COLO829 (cell line): Measurements from ENCODE around the gene NSUN2.
"Not testable (repeated sequence)": the region's sequence is repeated elsewhere in the genome, so short reads cannot be mapped to it uniquely, and the experiment has no call there.

ENCODE experiments used
- DNase-seq: peaks from one replicate; pipeline ENCODE4 v3.0.0; 2012; ENCODE audit warnings: low spot score

NSUN2 gene

DNA sequence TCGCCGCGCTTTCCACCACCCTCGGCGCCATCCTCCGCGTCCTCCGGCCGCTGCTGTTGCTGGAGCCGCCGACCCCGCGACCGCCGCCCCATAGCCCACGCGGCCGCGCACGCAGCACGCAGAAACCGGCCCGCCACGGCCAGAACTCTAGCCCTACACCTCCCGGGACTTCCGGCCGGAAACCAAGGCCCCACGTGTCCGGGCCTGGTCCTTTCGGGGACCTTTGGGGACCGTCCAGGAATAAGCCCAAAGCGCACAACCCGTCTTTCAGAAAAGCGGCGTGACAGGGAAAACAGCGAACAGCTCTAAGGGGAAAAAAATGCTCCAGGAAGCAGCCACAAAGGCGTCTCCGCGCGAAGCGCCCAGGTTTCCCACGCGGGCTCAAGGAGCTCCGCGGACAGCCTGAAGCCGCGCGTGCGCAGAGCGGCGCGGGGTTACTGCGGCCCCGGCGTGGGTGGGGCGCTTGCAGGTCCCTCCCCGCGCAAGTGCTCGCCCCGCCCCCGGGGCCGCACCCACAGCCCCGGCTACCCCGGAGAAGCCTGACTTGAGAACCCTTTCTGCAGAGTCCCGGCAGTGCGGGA, at the start of gene NSUN2, which contains the start of gene SRD5A1:
NSUN2 (minus strand) TSS at position 157 of the 581 bp plus-strand sequence; CDS start at position 92, 65 bp downstream.
SRD5A1 (plus strand) TSS at position 553 of the 581 bp plus-strand sequence. CDS start 137 bp downstream, outside the sequence.
- peak; percentile 76 for DNase-seq

DNA sequence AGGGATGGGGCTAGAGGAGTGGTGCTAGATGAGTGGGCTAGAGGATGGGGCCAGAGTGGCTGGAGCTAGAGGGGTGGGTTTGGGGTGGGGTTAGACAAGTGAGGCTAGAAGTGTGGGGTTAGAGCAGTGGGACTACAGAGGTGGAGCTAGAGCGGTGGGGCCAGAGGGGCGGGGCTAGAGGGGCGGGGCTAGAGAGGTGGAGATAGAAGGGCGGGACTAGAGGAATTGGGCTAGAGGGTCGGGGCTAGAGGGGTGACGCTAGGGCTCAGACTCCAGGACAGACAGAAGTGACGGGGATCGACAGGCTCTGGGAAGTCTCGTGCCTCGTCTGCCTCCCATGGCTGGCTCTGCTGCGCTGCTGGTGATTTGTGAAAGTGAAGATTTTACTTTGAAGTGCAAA, 49.4 kb upstream of the NSUN2 start:
- no peak for DNase-seq

DNA sequence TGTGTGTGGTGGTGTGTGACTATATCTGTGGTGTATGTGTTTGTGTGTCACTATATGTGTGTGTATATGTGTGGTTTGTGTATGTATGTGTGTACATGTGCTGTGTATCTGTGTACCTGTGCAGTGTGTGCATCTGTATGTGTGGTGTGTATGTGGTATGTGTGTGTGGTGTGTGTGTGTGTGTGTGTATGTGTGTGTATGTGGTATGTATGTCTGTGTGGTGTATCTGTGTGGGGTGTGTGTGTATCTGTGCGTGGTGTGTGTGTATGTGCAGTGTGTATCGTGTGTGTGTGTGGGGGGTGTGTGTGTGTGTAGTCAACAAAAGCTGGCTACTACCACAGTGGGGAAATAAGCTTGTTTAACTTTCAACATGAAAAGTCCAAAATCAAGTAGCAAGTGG, 48.8 kb upstream of the NSUN2 start:
- DNase-seq: no peak

DNA sequence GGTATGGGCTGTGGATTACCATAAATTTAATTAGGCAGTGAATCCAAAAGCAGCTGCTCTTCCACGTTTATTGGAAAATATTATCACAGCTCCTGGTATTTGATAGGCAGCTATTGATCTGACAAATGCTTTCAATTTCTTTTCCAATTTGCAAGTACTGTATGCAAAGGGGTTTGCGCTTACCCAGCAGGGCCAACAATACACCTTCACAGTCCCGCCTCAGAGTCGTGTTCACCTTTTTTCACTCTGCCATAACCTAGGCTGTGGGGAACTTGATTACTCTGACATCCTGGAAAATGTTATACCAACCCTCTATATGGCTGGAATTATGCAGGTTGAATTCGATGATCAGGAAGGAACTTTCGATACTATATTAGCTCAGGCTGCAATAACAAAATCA, 48.1 kb upstream of the NSUN2 start:
- no peak for DNase-seq

DNA sequence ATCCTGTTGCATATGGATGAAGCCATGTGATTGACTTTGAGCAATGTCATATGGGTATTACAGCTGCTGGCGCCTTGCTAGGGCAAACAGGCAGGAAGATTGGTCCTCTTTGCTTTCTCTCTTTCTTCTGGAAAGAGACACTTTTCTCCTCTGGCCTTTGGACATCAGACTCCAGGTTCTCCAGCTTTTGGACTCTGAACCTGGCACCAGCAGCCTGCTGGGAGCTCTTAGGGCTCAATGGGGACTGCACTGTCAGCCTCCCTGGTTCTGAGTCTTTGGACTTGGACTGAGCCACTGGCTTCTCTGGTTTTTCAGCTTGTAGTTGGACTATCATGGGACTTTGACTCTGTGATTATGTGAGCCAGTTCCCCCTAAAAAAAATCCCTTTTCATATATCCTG, 45.5 kb upstream of the NSUN2 start:
- DNase-seq: no peak

DNA sequence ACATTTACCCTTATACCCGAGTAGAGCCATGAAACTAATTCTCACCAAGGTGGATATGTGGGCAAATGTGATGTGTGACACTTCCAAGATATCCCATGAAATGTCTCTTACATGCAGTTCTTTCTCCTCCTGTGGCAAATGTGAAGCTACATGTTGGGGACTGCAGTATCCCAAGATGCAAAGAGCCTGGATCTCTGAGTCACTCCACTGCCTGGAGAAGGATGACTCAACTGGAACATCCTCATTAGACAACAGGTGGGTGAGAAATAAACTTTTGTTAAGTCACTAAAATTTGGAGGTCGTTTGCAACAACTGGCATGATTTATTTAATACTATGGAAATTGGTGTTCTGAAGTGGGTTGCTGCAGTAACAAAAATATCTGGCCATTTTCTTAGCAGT, 43.9 kb upstream of the NSUN2 start:
- no peak for DNase-seq

DNA sequence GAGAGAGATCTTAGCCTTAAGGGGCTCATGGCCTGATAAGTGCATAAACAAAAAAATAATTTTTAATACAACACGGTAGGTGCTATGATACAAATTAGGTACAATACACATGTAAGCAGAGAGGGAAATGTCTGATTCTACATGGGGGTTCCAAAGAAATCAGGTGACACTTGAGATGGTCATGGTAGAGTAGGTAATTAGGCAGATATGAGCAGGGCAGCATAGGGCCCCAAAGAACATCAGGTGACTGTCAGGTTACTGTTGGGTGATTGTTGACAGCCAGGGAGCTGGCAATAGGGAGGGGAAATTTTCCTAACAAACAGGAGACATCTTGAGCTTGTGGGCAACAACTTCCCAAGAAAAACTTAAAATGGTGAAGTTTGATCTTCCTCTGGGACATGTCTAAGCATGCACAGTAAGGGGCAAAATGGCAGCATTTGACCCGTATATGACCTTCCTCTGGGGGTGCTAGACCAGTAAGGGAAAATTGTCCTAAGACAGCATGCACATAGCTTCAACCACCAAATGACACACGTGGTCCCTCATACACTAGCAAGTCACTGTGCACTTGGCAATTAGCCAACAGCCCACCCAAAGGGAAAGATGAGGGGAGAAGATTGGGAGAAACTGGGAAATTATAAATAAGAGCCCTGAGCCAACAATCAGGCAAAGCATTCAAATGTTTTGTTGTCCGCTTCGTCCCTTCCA, 43.1 kb upstream of the NSUN2 start:
- DNase-seq: no peak

DNA sequence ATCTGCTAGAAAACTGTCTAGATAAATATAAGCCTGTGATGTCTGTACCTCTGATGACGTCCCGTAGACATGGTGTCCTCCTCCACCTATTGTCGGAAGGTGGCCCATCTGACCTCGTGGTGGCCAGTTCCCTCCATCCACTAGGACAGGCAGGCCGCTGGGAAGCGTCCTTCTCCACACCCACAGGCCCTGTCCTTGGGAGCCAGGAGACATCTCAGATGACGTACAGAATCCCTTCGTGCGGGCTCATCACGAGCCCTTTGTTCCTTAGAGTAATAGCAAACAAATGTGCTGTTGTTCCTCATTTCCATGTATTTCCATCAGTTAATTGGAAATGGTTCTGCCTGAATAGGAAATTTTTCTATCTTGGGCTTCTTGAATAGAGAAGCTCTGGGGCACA, 42.0 kb upstream of the NSUN2 start:
- no peak for DNase-seq

DNA sequence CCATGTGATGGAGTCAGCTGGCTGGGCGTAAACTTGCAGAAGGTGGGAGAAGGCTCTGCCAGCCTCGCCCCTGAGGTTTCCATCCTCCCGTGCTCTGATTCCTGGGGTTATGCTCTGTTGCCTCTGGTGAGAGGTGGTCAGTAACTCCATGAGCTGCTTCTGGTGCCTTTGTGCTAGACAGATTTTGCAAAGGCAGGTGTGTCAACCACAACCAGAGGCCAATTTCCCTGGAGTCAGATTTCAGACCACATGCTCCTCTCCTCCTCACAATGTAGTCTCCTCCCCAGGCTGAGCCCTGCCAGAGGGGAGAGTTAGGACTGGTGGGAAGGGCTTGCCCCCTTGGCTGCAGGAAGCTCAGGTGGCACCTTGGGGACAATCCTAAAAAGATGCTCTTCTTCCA, 41.6 kb upstream of the NSUN2 start:
- DNase-seq: no peak

DNA sequence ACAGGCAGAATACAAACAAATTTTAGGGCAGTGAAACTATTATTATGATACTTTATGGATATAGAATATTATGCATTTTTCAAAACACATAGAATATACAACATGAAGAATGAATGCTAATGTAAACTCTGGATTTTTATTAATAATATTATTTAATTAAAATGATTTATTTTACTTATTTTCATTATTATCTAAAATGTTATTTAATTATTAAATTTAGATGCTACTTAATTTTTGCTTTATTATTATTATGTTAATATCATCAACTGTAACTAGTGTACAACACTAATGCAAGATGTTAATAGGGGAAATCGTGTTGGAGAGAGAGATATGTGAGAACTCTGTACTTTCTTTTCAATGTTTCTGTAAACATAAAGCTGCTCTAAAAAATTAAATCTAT, 41.1 kb upstream of the NSUN2 start:
- DNase-seq: no peak

DNA sequence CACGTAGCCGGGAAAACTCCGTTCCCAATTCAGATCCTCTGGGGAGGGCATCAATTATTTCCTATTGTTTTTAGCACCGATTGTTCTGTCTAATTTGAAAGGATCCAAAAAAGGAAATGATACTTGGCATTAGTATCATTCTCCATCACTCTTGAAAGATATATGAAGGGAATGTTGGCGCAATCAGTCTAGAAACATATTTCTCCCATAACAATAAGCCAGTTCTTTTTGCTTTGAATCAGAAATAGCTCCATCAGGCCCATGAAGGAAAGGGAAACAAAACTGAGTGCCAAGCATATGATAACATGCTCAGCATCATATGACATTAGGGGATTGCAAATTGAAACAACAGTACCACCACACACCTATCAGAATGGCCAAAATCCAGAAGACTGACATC, 40.2 kb upstream of the NSUN2 start:
- DNase-seq: no peak

DNA sequence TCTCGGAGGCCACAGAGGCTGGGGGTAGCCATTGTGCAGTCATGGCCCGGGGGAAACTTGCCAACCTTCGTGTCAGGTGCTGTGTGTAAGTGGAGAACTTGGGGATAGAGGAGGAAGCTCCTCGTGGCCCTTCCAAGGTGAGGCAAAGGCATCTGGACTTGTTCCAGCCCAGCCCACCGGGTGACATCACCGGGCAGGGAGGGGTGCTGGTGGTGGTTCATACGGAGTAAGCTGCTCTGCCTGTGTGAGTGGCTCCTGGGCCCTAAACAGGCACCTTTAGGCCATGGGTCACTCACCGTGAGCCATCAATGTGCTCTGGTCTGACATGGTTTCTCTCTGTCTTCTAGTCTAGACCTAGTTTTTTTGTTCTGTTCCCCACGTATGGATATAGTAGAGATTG, 35.9 kb upstream of the NSUN2 start:
- not testable (repeated sequence) for DNase-seq

DNA sequence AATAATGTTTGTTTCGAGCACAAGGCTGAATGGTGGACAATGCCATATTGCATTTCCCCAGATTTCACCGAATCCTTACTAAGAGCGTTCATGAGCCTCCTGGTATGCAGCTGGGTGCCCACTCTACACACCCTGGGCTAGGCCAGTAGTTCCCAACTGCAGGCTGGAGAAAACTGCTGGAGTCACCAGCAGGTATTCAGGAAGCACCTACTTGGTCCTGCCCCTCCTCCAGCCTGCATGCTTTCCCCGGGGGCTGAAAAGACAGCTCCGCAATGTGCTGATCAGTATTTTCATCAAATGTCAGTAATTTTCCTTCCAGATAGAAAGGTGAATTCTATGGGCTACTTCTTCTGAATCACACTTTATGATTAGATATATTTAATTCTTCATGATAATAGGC, 34.8 kb upstream of the NSUN2 start:
- no peak for DNase-seq

DNA sequence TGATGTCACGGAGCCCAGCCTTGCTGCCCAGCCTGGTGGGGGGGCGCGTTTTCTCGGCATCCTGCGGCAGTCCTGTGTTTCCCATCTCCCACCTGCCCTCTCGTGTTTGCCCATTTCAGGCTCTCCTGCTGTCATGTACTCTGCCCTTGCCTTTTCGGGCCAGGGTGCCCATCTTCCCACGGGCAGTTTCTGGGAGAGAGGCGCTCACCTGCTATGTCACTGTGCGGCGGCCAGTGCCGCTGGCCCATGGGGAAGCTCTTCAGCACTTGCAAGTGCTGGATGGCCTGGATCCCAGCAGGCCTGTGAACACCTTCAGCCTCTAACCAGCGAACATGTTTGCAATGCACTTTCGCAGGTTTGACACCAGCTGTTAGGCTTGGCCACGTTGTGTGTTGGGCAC, 33.9 kb upstream of the NSUN2 start:
- no peak for DNase-seq

DNA sequence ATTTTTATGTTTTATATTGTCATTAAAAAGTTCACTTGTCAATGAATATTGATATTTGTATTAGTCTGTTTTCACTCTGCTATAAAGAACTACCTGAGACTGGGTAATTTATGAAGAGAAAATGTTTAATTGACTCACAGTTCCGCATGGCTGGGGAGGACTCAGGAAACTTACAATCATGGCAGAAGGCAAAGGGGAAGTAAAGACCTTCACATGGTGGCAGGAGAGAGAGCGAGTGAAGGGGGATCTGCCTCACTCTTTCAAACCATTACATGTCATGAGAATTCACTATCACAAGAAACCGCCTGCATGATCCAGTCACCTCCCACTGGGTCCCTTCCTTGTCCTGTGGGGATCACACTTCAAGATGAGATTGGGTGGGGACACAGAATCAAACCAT, 27.8 kb upstream of the NSUN2 start:
- no peak for DNase-seq

DNA sequence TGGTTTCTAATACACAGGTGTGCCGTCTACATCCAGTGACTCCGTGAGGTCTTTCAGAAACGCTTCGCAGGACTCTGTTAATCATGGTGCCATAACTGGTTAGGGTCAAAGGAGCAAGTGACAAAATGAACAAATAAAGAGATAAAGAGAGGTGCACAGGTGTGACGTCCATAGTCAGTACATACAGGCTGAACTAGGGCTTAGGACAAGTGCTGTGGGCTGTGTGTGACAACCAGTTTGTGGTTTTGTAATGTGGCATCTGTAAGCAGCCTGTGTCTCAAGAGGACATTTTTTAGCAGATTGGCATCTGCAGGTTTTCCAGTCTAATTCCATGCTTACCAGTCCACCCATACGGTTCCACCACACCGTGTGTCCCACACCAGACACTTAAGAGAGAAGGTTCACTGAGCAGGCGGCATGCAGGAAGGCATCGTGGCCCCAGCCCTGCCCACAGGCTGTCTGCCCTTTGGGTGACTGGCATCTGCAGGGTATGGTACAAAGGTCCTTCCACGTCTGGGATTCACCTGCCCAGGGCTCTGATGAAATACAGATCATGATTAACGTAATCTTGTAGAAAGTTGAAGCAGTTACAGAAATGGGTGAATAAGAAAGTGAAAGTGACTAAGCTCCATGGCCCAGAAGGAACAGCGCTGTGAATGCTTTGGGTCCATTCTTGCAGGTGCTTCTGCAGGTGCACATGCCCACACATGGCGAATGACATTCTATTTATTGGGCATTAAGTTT, 27.3 kb upstream of the NSUN2 start:
- DNase-seq: no peak

DNA sequence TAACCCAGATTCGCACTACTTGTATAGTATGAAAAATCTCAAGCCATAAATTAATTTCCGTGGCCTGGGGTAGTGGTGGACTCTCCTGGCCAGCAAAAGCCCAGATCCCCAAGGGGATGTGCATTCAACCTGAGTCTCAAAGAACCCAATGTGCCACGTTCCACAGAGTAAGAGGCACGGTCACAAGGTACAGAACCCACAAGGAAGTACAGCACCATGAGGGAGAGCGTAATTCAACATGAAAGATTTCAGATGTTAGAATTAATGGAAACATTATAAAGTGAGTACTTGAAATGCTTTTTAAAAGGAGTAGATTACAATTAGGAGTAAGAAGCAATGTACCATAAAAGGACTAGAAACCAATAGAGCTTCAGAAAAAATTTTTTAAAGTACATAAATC, 23.8 kb upstream of the NSUN2 start:
- DNase-seq: no peak

DNA sequence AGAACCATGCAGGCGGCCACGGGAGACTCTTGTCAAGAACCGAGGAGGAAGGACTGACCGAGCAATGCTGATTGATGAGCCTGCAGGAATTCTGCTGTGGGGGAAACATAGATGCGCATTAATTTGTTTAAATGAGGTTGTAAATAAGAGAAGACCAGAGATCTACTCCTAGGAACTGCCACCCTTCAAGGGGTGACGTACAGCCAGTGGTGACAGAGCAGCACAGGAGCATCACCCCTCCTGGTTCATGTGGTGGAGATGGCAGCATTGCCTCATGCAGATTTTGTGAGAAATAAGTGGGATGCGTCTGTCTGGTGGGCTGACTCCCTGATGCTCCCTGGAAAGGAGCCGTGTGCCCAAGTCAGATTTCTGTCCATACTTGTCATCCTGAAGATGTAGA, 22.6 kb upstream of the NSUN2 start:
- no peak for DNase-seq

DNA sequence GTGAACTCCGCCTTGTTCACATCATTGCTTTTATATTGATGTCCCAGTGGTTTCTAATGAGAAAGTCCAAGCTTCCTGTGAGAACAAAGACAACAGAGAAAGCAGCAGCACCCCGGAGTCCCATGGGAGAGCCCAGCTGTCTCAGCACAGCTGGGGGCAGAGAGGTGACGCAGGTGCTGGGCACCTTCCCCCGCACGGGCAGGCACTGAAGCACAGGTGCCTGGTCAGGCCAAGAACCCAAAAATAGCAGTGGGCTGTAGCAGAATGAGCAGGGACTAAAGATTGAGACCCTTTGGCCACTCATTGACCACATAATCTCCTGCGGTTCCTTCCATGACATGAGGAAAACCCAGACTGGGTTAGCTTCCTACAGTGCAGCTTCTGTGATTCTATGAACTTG, 19.2 kb upstream of the NSUN2 start:
- no peak for DNase-seq

DNA sequence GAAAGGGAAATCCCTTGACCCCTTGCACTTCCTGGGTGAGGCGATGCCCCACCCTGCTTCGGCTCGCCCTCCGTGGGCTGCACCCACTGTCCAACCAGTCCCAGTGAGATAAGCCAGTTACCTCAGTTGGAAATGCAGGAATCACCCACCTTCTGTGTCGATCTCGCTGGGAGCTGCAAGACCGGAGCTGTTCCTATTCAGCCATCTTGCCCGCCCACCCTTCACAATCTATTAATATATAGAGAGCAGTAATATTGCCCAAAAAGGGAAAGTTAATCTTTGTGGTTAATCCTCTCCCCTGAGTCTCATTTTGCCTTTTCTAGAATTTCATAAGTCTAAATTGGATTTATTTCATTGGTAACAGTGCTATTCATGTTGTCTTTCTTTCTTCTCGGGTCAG, 16.8 kb upstream of the NSUN2 start:
- no peak for DNase-seq

DNA sequence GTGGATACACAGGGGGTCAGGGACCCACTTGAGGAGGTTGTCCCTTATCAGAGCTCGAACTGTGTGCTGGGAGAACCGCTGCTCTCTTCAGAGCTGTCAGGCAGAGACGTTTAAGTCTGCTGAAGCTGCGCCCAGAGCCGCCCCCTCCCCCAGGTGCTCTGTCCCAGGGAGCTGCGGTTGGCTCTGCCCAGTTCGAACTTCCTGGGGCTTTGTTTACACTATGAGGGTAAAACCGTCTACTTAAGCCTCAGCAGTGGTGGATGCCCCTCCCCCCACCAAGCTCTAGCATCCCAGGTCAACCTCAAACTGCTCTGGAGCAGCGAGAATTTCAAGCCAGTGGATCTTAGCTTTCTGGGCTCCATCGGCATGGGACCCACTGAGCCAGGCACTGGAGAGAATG, 16.3 kb upstream of the NSUN2 start:
- DNase-seq: no peak

DNA sequence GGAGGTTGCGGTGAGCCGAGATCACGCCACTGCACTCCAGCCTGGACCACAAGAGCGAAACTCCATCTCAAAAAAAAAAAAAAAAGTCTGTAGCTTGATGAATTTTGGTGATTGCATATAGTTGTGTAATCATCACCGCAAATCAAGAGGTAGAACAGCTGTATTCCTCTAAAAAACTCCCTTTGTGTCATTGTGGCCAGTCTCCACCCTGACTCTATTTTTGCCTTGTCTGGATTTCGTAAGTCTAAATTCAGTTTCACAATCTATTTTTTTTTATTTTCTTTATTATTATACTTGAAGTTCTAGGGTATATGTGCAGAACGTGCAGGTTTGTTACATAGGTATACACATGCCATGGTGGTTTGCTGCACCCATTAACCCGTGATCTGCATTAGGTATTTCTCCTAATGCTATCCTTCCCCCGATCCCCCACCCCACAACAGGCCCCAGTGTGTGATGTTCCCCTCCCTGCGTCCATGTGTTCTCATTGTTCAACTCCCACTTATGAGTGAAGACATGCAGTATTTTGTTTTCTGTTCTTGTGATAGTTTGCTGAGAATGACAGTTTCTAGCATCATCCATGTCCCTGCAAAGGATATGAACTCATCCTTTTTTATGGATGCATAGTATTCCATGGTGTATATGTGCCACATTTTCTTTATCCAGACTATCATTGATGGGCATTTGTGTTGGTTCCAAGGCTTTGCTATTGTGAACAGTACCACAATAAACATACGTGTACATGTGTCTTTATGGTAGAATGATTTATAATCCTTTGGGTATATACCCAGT, 12.9 kb upstream of the NSUN2 start:
- not testable (repeated sequence) for DNase-seq
